BLaER1 (cell line): ENCODE results near the gene ZSWIM4.
"Not testable (repeated sequence)": the region's sequence is repeated elsewhere in the genome, so short reads cannot be mapped to it uniquely, and the experiment has no call there.

ENCODE experiments used
- H3K27ac ChIP-seq: shearing (Covaris generic); formaldehyde crosslinking; 2 replicates; pipeline ENCODE4 v1.8.1; 2022
- H3K27me3 ChIP-seq: shearing (Covaris generic); formaldehyde crosslinking; 2 replicates; pipeline ENCODE4 v1.8.1; 2022
- H3K36me3 ChIP-seq: shearing (Covaris generic); formaldehyde crosslinking; 2 replicates; pipeline ENCODE4 v1.8.1; 2022
- H3K4me1 ChIP-seq: shearing (Covaris generic); formaldehyde crosslinking; 2 replicates; pipeline ENCODE4 v1.8.1; 2022
- H3K4me2 ChIP-seq: shearing (Covaris generic); formaldehyde crosslinking; 2 replicates; pipeline ENCODE4 v1.8.1; 2022
- H3K4me3 ChIP-seq: shearing (Covaris generic); formaldehyde crosslinking; 2 replicates; pipeline ENCODE4 v1.8.1; 2022
- H3K9ac ChIP-seq: shearing (Covaris generic); formaldehyde crosslinking; 2 replicates; pipeline ENCODE4 v1.8.1; 2022
- H3K9me3 ChIP-seq: shearing (Covaris generic); formaldehyde crosslinking; 2 replicates; pipeline ENCODE4 v1.8.1; 2022
- H4K20me1 ChIP-seq: shearing (Covaris generic); formaldehyde crosslinking; 2 replicates; pipeline ENCODE4 v1.8.1; 2022
- Cebpa-rat ChIP-seq: shearing (Covaris generic); IDR thresholded peaks from 2 replicates; pipeline ENCODE4 v1.8.1; 2022

The ZSWIM4 gene

GRCh38 chr19:13774217-13775191 lies 20.7 kb upstream of the ZSWIM4 start, which contains the start of gene C19orf53:
TSS of gene C19orf53 (plus strand) at chr19:13774456. CDS start at chr19:13774478, 22 bp downstream.
- no peak for TF ChIP-seq Cebpa-rat
- Histone ChIP-seq H3K4me2 (peak within 1 kb of the TSS; percentile 86), H4K20me1 (peaks cover 31% of the 10 kb centered on the region), H3K4me3 (peak within 1 kb of the TSS; percentile 97), H3K4me1 (peaks cover 14% of the 10 kb centered on the region), H3K9me3 (no peaks in the 10 kb centered on the region), H3K27ac (peak within 1 kb of the TSS; percentile 90), H3K9ac (peak within 1 kb of the TSS; percentile 95), H3K36me3 (peaks cover 62% of the 10 kb centered on the region), H3K27me3 (no peaks in the 10 kb centered on the region)

- H3K36me3 ChIP-seq: peaks cover 43% of the 10 kb centered on the region
- no peak for TF ChIP-seq Cebpa-rat
- H3K4me3 ChIP-seq: no peak overlapping the region
- no peaks in the 10 kb centered on the region for H3K9me3 ChIP-seq
- H3K27me3 ChIP-seq: no peaks in the 10 kb centered on the region
- H3K4me2 ChIP-seq: no peak overlapping the region
- H3K9ac ChIP-seq: no peak overlapping the region
- peaks cover 18% of the 10 kb centered on the region for H3K4me1 ChIP-seq
- H3K27ac ChIP-seq: no peak overlapping the region
- peaks cover 31% of the 10 kb centered on the region for H4K20me1 ChIP-seq
Observed at GRCh38 chr19:13778398-13778797, 16.8 kb upstream of the ZSWIM4 start.

GRCh38 chr19:13778847-13779246 lies 16.4 kb upstream of the ZSWIM4 start:
- peaks cover 43% of the 10 kb centered on the region for H3K36me3 ChIP-seq
- H3K9ac ChIP-seq: no peak overlapping the region
- no peaks in the 10 kb centered on the region for H3K9me3 ChIP-seq
- H3K4me3 ChIP-seq: no peak overlapping the region
- no peak overlapping the region for H3K27ac ChIP-seq
- H3K4me1 ChIP-seq: peaks cover 23% of the 10 kb centered on the region
- H3K4me2 ChIP-seq: no peak overlapping the region
- peaks cover 31% of the 10 kb centered on the region for H4K20me1 ChIP-seq
- no peak for TF ChIP-seq Cebpa-rat
- no peaks in the 10 kb centered on the region for H3K27me3 ChIP-seq

- Histone ChIP-seq H3K36me3 (peaks cover 43% of the 10 kb centered on the region), H4K20me1 (peaks cover 28% of the 10 kb centered on the region), H3K4me1 (peaks cover 32% of the 10 kb centered on the region)
- not testable (repeated sequence) for H3K9ac ChIP-seq, H3K9me3 ChIP-seq, H3K4me2 ChIP-seq, H3K4me3 ChIP-seq, H3K27ac ChIP-seq, H3K27me3 ChIP-seq
Observed at GRCh38 chr19:13779794-13780193, 15.4 kb upstream of the ZSWIM4 start.

GRCh38 chr19:13781547-13781946 lies 13.7 kb upstream of the ZSWIM4 start:
- Histone ChIP-seq H3K27me3 (no peaks in the 10 kb centered on the region), H3K4me3 (no peak overlapping the region), H3K36me3 (peaks cover 38% of the 10 kb centered on the region), H3K27ac (no peak overlapping the region), H3K9ac (no peak overlapping the region), H3K4me1 (peaks cover 36% of the 10 kb centered on the region), H3K4me2 (no peak overlapping the region), H4K20me1 (peaks cover 10% of the 10 kb centered on the region), H3K9me3 (no peaks in the 10 kb centered on the region)
- no peak for TF ChIP-seq Cebpa-rat

GRCh38 chr19:13782537-13782936 lies 12.7 kb upstream of the ZSWIM4 start:
- Histone ChIP-seq H4K20me1 (peaks cover under 1% of the 10 kb centered on the region; the same call in 1 of the 2 replicates), H3K4me2 (no peak overlapping the region), H3K36me3 (peaks cover 29% of the 10 kb centered on the region), H3K4me3 (no peak overlapping the region), H3K9me3 (no peaks in the 10 kb centered on the region), H3K27ac (no peak overlapping the region), H3K4me1 (peaks cover 46% of the 10 kb centered on the region), H3K27me3 (no peaks in the 10 kb centered on the region), H3K9ac (no peak overlapping the region)
- no peak for TF ChIP-seq Cebpa-rat

- no peaks in the 10 kb centered on the region for H4K20me1 ChIP-seq
- H3K4me2 ChIP-seq: peak overlapping the region; percentile 26; the same call in 1 of the 2 replicates
- H3K27me3 ChIP-seq: no peaks in the 10 kb centered on the region
- no peak overlapping the region for H3K9ac ChIP-seq
- no peaks in the 10 kb centered on the region for H3K9me3 ChIP-seq
- H3K36me3 ChIP-seq: peaks cover 16% of the 10 kb centered on the region
- no peak overlapping the region for H3K27ac ChIP-seq
- no peak overlapping the region for H3K4me3 ChIP-seq
- no peak for TF ChIP-seq Cebpa-rat
- peaks cover 59% of the 10 kb centered on the region for H3K4me1 ChIP-seq
Observed at GRCh38 chr19:13783565-13784500, 11.4 kb upstream of the ZSWIM4 start.

GRCh38 chr19:13784731-13785452 lies 10.4 kb upstream of the ZSWIM4 start:
- H3K4me2 ChIP-seq: peak overlapping the region; percentile 45
- no peaks in the 10 kb centered on the region for H3K9me3 ChIP-seq
- H3K9ac ChIP-seq: no peak overlapping the region
- peaks cover 5% of the 10 kb centered on the region for H3K36me3 ChIP-seq
- H3K27me3 ChIP-seq: no peaks in the 10 kb centered on the region
- no peak for TF ChIP-seq Cebpa-rat
- peak overlapping the region; percentile 62 for H3K27ac ChIP-seq
- H3K4me1 ChIP-seq: peaks cover 69% of the 10 kb centered on the region
- no peaks in the 10 kb centered on the region for H4K20me1 ChIP-seq
- H3K4me3 ChIP-seq: no peak overlapping the region

- Histone ChIP-seq H3K27ac (peak overlapping the region; percentile 92), H3K9me3 (no peaks in the 10 kb centered on the region), H3K4me1 (peaks cover 71% of the 10 kb centered on the region), H3K27me3 (no peaks in the 10 kb centered on the region), H3K4me2 (peak overlapping the region; percentile 80), H4K20me1 (no peaks in the 10 kb centered on the region), H3K9ac (peak overlapping the region; percentile 68; the same call in 1 of the 2 replicates), H3K36me3 (no peaks in the 10 kb centered on the region), H3K4me3 (no peak overlapping the region; the same call in 1 of the 2 replicates)
- TF ChIP-seq Cebpa-rat: peak; percentile 99
Observed at GRCh38 chr19:13788991-13789390, 6.3 kb upstream of the ZSWIM4 start.
